Mucosa of rectum (tissue), 2 donors: Measurements from ENCODE around the gene NCF2.

Experiments used
- H3K27ac ChIP-seq, 2 donors: one replicate each; pipeline ENCODE4 v1.7.0; 2013; ENCODE audit warnings: inconsistent platforms in 2 of 2, low read depth in 2 of 2, low read length in 2 of 2
- H3K27me3 ChIP-seq, 2 donors: one replicate each; pipeline ENCODE4 v1.7.0; 2013; ENCODE audit warnings: low read length in 2 of 2; ENCODE audit not compliant: control insufficient read depth in 2 of 2, insufficient read depth in 2 of 2
- H3K36me3 ChIP-seq, 2 donors: one replicate each; pipeline ENCODE4 v1.7.0; 2013; ENCODE audit warnings: low read length in 2 of 2; ENCODE audit not compliant: control insufficient read depth in 2 of 2, insufficient read depth in 2 of 2
- H3K4me1 ChIP-seq, 2 donors: one replicate each; pipeline ENCODE4 v1.7.0; 2013; ENCODE audit warnings: low read length in 2 of 2, mild to moderate bottlenecking in 1 of 2; ENCODE audit not compliant: control insufficient read depth in 2 of 2, insufficient read depth in 2 of 2
- H3K4me3 ChIP-seq, 2 donors: one replicate each; pipeline ENCODE4 v1.7.0; 2013; ENCODE audit warnings: low read length in 2 of 2
- H3K9ac ChIP-seq, 2 donors: one replicate each; pipeline ENCODE4 v1.7.0; 2013; ENCODE audit warnings: low read length in 2 of 2, low read depth in 1 of 2, mild to moderate bottlenecking in 1 of 2
- H3K9me3 ChIP-seq, 2 donors: one replicate each; pipeline ENCODE4 v1.7.0; 2013; ENCODE audit warnings: low read length in 2 of 2; ENCODE audit not compliant: control insufficient read depth in 2 of 2
- donor health status: healthy.
- donor health status: Normal muscosa, but diverticular disease.

The NCF2 gene

GRCh38 chr1:183576537-183576936, 13.7 kb downstream of the NCF2 start:
- H3K27ac ChIP-seq: no peak overlapping the region
- no peaks in the 10 kb centered on the region for H3K9me3 ChIP-seq
- H3K36me3 ChIP-seq: no peaks in the 10 kb centered on the region
- H3K4me1 ChIP-seq: no peaks in the 10 kb centered on the region
- no peak overlapping the region for H3K4me3 ChIP-seq
- H3K27me3 ChIP-seq: no peaks in the 10 kb centered on the region
- no peak overlapping the region for H3K9ac ChIP-seq

- Histone ChIP-seq H3K36me3 (no peaks in the 10 kb centered on the region), H3K9me3 (no peaks in the 10 kb centered on the region), H3K9ac (no peak overlapping the region), H3K4me1 (no peaks in the 10 kb centered on the region), H3K27me3 (no peaks in the 10 kb centered on the region), H3K27ac (no peak overlapping the region), H3K4me3 (no peak overlapping the region)
Observed at GRCh38 chr1:183575606-183576005, 14.7 kb downstream of the NCF2 start.

GRCh38 chr1:183572721-183573120, 17.5 kb downstream of the NCF2 start:
- no peak overlapping the region for H3K27ac ChIP-seq
- no peaks in the 10 kb centered on the region for H3K27me3 ChIP-seq
- no peak overlapping the region for H3K4me3 ChIP-seq
- no peaks in the 10 kb centered on the region for H3K36me3 ChIP-seq
- H3K9me3 ChIP-seq: no peaks in the 10 kb centered on the region
- H3K4me1 ChIP-seq: no peaks in the 10 kb centered on the region
- no peak overlapping the region for H3K9ac ChIP-seq

- H3K4me1 ChIP-seq: peaks cover 0 to 4% of the 10 kb centered on the region in 2 donors
- no peak overlapping the region for H3K9ac ChIP-seq
- no peaks in the 10 kb centered on the region for H3K36me3 ChIP-seq
- H3K27me3 ChIP-seq: no peaks in the 10 kb centered on the region
- no peak overlapping the region for H3K27ac ChIP-seq
- H3K9me3 ChIP-seq: no peaks in the 10 kb centered on the region
- H3K4me3 ChIP-seq: no peak overlapping the region
Observed at GRCh38 chr1:183571678-183572268, 18.5 kb downstream of the NCF2 start.

GRCh38 chr1:183570451-183570850, 19.8 kb downstream of the NCF2 start:
- Histone ChIP-seq H3K9ac (no peak overlapping the region), H3K4me3 (no peak overlapping the region), H3K36me3 (no peaks in the 10 kb centered on the region), H3K27ac (no peak overlapping the region), H3K27me3 (no peaks in the 10 kb centered on the region), H3K4me1 (peaks cover 0 to 4% of the 10 kb centered on the region in 2 donors), H3K9me3 (no peaks in the 10 kb centered on the region)

GRCh38 chr1:183569801-183570200, 20.5 kb downstream of the NCF2 start:
- H3K36me3 ChIP-seq: no peaks in the 10 kb centered on the region
- H3K27ac ChIP-seq: no peak overlapping the region

GRCh38 chr1:183569141-183569540, 21.1 kb downstream of the NCF2 start:
- Histone ChIP-seq H3K4me1 (peaks cover 0 to 4% of the 10 kb centered on the region in 2 donors), H3K9ac (no peak overlapping the region), H3K4me3 (no peak overlapping the region), H3K9me3 (no peaks in the 10 kb centered on the region), H3K36me3 (no peaks in the 10 kb centered on the region), H3K27ac (no peak overlapping the region), H3K27me3 (no peaks in the 10 kb centered on the region)

More at GRCh38 chr1:183569801-183570200, 20.5 kb downstream of the NCF2 start:
- H3K9ac ChIP-seq: no peak overlapping the region
- no peak overlapping the region for H3K4me3 ChIP-seq
- H3K27me3 ChIP-seq: no peaks in the 10 kb centered on the region
- peaks cover 0 to 4% of the 10 kb centered on the region in 2 donors for H3K4me1 ChIP-seq
- H3K9me3 ChIP-seq: no peaks in the 10 kb centered on the region

- peaks cover 0 to 4% of the 10 kb centered on the region in 2 donors for H3K4me1 ChIP-seq
- no peak overlapping the region for H3K27ac ChIP-seq
- H3K9ac ChIP-seq: no peak overlapping the region
- no peaks in the 10 kb centered on the region for H3K27me3 ChIP-seq
- no peak overlapping the region for H3K4me3 ChIP-seq
- H3K36me3 ChIP-seq: no peaks in the 10 kb centered on the region
- no peaks in the 10 kb centered on the region for H3K9me3 ChIP-seq
Observed at GRCh38 chr1:183568176-183569021, 21.9 kb downstream of the NCF2 start.

GRCh38 chr1:183567584-183567983, 22.7 kb downstream of the NCF2 start:
- Histone ChIP-seq H3K27ac (peak overlapping the region in 1 of 2 donors; percentile 32), H3K27me3 (no peaks in the 10 kb centered on the region), H3K36me3 (peaks cover 0 to 2% of the 10 kb centered on the region in 2 donors), H3K9me3 (no peaks in the 10 kb centered on the region), H3K4me3 (no peak overlapping the region), H3K4me1 (peaks cover 0 to 4% of the 10 kb centered on the region in 2 donors), H3K9ac (no peak overlapping the region)

GRCh38 chr1:183566026-183566425, 24.2 kb downstream of the NCF2 start:
- no peak overlapping the region for H3K27ac ChIP-seq
- no peaks in the 10 kb centered on the region for H3K27me3 ChIP-seq

More at GRCh38 chr1:183566026-183566425, 24.2 kb downstream of the NCF2 start:
- H3K9ac ChIP-seq: no peak overlapping the region
- no peaks in the 10 kb centered on the region for H3K9me3 ChIP-seq
- peaks cover 0 to 4% of the 10 kb centered on the region in 2 donors for H3K4me1 ChIP-seq
- peaks cover 0 to 2% of the 10 kb centered on the region in 2 donors for H3K36me3 ChIP-seq
- H3K4me3 ChIP-seq: no peak overlapping the region
